Measurements from ENCODE around the gene TMTC3.

DNA sequence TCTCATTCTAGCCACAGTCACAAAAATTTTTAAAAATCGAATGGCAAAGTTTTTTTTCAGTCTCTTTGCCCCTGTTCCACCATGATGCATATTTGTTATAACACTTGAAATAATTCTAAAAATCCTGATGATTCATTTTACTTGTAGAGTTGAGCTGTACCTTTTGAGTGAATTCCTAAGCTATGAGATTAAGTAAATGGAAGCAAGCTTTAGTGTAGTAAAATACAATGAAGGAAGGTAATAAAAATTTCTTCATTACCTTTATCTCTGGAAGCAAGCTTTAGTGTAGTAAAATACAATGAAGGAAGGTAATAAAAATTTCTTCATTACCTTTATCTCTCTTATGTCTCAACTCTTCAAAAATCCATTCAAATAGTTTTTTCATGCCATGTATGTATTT, 46.1 kb downstream of the TMTC3 start:
- TF ChIP-seq, protein P1, sequence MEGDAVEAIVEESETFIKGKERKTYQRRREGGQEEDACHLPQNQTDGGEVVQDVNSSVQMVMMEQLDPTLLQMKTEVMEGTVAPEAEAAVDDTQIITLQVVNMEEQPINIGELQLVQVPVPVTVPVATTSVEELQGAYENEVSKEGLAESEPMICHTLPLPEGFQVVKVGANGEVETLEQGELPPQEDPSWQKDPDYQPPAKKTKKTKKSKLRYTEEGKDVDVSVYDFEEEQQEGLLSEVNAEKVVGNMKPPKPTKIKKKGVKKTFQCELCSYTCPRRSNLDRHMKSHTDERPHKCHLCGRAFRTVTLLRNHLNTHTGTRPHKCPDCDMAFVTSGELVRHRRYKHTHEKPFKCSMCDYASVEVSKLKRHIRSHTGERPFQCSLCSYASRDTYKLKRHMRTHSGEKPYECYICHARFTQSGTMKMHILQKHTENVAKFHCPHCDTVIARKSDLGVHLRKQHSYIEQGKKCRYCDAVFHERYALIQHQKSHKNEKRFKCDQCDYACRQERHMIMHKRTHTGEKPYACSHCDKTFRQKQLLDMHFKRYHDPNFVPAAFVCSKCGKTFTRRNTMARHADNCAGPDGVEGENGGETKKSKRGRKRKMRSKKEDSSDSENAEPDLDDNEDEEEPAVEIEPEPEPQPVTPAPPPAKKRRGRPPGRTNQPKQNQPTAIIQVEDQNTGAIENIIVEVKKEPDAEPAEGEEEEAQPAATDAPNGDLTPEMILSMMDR (IDR thresholded peaks at IDR 0.05) = no peak
- no peak for TF ChIP-seq RFX5 (IDR thresholded peaks at IDR 0.05)
- TF ChIP-seq POLR2A (IDR thresholded peaks at IDR 0.05; ENCODE audit: low read length) = no peak
- TF ChIP-seq HOXB5 (CRISPR knock-in tag; IDR thresholded peaks at IDR 0.05) = no peak
- no peak for TF ChIP-seq CHD4 (IDR thresholded peaks at IDR 0.05; ENCODE audit: borderline replicate concordance)
- no peak for TF ChIP-seq CHD2 (IDR thresholded peaks at IDR 0.05; ENCODE audit: low read length, partially characterized antibody)
- no peak for TF ChIP-seq KDM1A (IDR thresholded peaks at IDR 0.05; ENCODE audit: low read depth)
- TF ChIP-seq HEYL (CRISPR knock-in tag; IDR thresholded peaks at IDR 0.05) = no peak
- TF ChIP-seq MYC (IDR thresholded peaks at IDR 0.05; ENCODE audit: borderline replicate concordance, low read length) = no peak
- no peak for TF ChIP-seq BHLHE40 (IDR thresholded peaks at IDR 0.05; ENCODE audit: low read depth, low read length)
- no peak for TF ChIP-seq RAD21 (conservative IDR thresholded peaks at IDR 0.05 in 1 of 2, IDR thresholded peaks at IDR 0.05 in 1 of 2)
- no peak for TF ChIP-seq EHMT2 (IDR thresholded peaks at IDR 0.05; ENCODE audit: low read depth)
- TF ChIP-seq, protein P2, sequence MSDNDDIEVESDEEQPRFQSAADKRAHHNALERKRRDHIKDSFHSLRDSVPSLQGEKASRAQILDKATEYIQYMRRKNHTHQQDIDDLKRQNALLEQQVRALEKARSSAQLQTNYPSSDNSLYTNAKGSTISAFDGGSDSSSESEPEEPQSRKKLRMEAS (IDR thresholded peaks at IDR 0.05) = no peak

All from A549 (cell line).